GM10248 (cell line): ENCODE results near the gene RELT.

Experiments used
- CTCF ChIA-PET: fragments of 300-600 bp; sonication (Branson Sonifier 250); formaldehyde crosslinking; extraction: SDS; loops from one replicate; lab custom pipeline; 2021; ENCODE audit warnings: antibody characterized with exemption; lab: Yijun Ruan, JAX
- POLR2A ChIA-PET: fragments of 350-650 bp; sonication (Branson Sonifier 250); formaldehyde crosslinking; extraction: SDS; loops from one replicate; lab custom pipeline; 2020; ENCODE audit warnings: antibody characterized with exemption; lab: Yijun Ruan, JAX
- DNase-seq: peaks from one replicate; pipeline ENCODE4 v3.0.0; 2012; ENCODE audit errors: extremely low spot score
- CTCF ChIP-seq: IDR thresholded peaks from 2 replicates; pipeline ENCODE4 v1.5.1; 2012; ENCODE audit warnings: mild to moderate bottlenecking, low read depth; ENCODE audit errors: extremely low read depth, missing control alignments, control extremely low read depth

The RELT gene

GRCh38 chr11:73376160-73376802 lies at the start of gene RELT:
RELT (plus strand) TSS chr11:73376399; CDS start chr11:73389137, 12,738 bp downstream.
- CTCF ChIA-PET, result interaction anchor here (0.8 to 1.7 kb wide), 5 partner anchors 9 to 25 kb away, joined by 3 to 6 read pairs (median 5); no protein-coding TSS in a partner anchor
- TF ChIP-seq CTCF, result peak; percentile 88
- POLR2A ChIA-PET, result interaction anchor here (0.6 to 1.7 kb wide), 5 partner anchors 9 to 1262 kb away, joined by 3 to 10 read pairs (median 4); no protein-coding TSS in a partner anchor
- DNase-seq, result peak; percentile 98

GRCh38 chr11:73326929-73327811 lies 49.0 kb upstream of the RELT start:
- ChIA-PET POLR2A (interaction anchor here (0.8 kb wide), 1 partner anchor 50 kb away, joined by 3 read pairs; no protein-coding TSS in a partner anchor), CTCF (interaction anchor here (1.0 to 13.4 kb wide), 9 partner anchors 8 to 534 kb away, joined by 3 to 302 read pairs (median 9); partner anchors contain the start of gene ARHGEF17)
- no peak for TF ChIP-seq CTCF
- DNase-seq, result peak; percentile 63

GRCh38 chr11:73327812-73328364 lies 48.3 kb upstream of the RELT start:
- TF ChIP-seq CTCF, result no peak
- no peak for DNase-seq
- ChIA-PET POLR2A (interaction anchor here (0.8 kb wide), 1 partner anchor 49 kb away, joined by 3 read pairs; no protein-coding TSS in a partner anchor), CTCF (interaction anchor here (0.8 to 13.4 kb wide), 9 partner anchors 8 to 535 kb away, joined by 3 to 302 read pairs (median 5); partner anchors contain the start of gene ARHGEF17)

- DNase-seq, result no peak
- TF ChIP-seq CTCF, result peak; percentile 25
- ChIA-PET CTCF (interaction anchor here (0.8 to 13.4 kb wide), 4 partner anchors 19 to 63 kb away, joined by 3 to 302 read pairs (median 23); partner anchors contain the start of gene ARHGEF17), POLR2A (no interaction called here)
These were observed 45.6 kb upstream of the RELT start for GRCh38 chr11:73330569-73331093.

GRCh38 chr11:73331138-73331916 lies 44.9 kb upstream of the RELT start:
- CTCF ChIA-PET, result interaction anchor here (0.8 to 13.4 kb wide), 5 partner anchors 18 to 62 kb away, joined by 3 to 302 read pairs (median 7); partner anchors contain the start of gene ARHGEF17
- DNase-seq, result no peak
- POLR2A ChIA-PET, result no interaction called here
- no peak for TF ChIP-seq CTCF
